A549 (cell line): Measurements from ENCODE around the gene CHAC2. TPM values are rescaled to one million over a fixed set of nuclear protein-coding genes. Genes with fewer than 3 reads are reported as not detected.
A peak's percentile ranks its signal among the peaks of the same experiment; 100 is the strongest.
"Not testable (repeated sequence)": the region's sequence is repeated elsewhere in the genome, so short reads cannot be mapped to it uniquely, and the experiment has no call there.

Source experiments
- ATAC-seq, 2 experiments: fragments of 200-7000 bp in 1 of 2; fragments of >200 bp in 1 of 2; cut with Nextera tagmentation in 1 of 2; cut with Tn5 transposase in 1 of 2; 3 replicates each; pipeline versions ENCODE4 v1.8.0 to v1.9.1; 2018 to 2020; ENCODE audit warnings: mild to moderate bottlenecking in 1 of 2, moderate library complexity in 1 of 2
- CTCF ChIA-PET: fragments of 300-600 bp; sonication (Branson Sonifier 250); formaldehyde crosslinking; extraction: SDS; loops from one replicate; lab custom pipeline; 2021; ENCODE audit warnings: antibody characterized with exemption, inconsistent platforms; lab: Yijun Ruan, JAX
- POLR2A ChIA-PET: fragments of 350-600 bp; formaldehyde crosslinking; extraction: SDS; loops from one replicate; lab custom pipeline; 2021; ENCODE audit warnings: antibody characterized with exemption, inconsistent platforms; lab: Yijun Ruan, JAX
- DNase-seq, 2 experiments: peaks; one replicate each; pipeline versions ENCODE4 v3.0.0 to v3.0.0-alpha.2; 2011 to 2016; ENCODE audit warnings: low read depth in 1 of 2, low spot score in 1 of 2
- FAIRE-seq: peaks from 2 replicates; lab custom pipeline; 2011; peaks lifted over from hg19 to GRCh38; lab: Jason Lieb, UNC
- H3K27ac ChIP-seq, 2 experiments: fragments of >200 bp; sonication (Bioruptor Twin); formaldehyde crosslinking; 3 replicates each; pipeline ENCODE4 v1.5.1; 2016 to 2017
- H3K4me1 ChIP-seq: fragments of >200 bp; sonication (Bioruptor Twin); formaldehyde crosslinking; 3 replicates; pipeline ENCODE4 v1.6.1; 2016
- H3K4me2 ChIP-seq: fragments of >200 bp; sonication (Bioruptor Twin); formaldehyde crosslinking; 3 replicates; pipeline ENCODE4 v1.6.1; 2016
- H3K4me3 ChIP-seq: fragments of >200 bp; sonication (Bioruptor Twin); formaldehyde crosslinking; 3 replicates; pipeline ENCODE4 v1.5.1; 2016
- H3K9me3 ChIP-seq: fragments of >200 bp; sonication (Bioruptor Twin); formaldehyde crosslinking; 3 replicates; pipeline ENCODE4 v1.6.1; 2016
- BCL3 ChIP-seq: fragments of >200 bp; sonication (Bioruptor Twin); formaldehyde crosslinking; IDR thresholded peaks from 3 replicates; pipeline ENCODE4 v1.6.1; 2016
- E2F6 ChIP-seq: IDR thresholded peaks from 2 replicates; pipeline ENCODE4 v1.6.1; 2012; ENCODE audit warnings: low read depth, borderline replicate concordance
- HES2 ChIP-seq: fragments of >200 bp; sonication (Bioruptor Twin); formaldehyde crosslinking; IDR thresholded peaks from 2 replicates; pipeline ENCODE4 v1.6.1; 2016
- JUN ChIP-seq, 2 experiments: fragments of >200 bp; sonication (Bioruptor Twin); formaldehyde crosslinking; IDR thresholded peaks; 2 replicates in 1 of 2; 3 replicates in 1 of 2; pipeline ENCODE4 v1.6.1; 2016 to 2017
- KDM1A ChIP-seq: fragments of 200-600 bp; sonication (generic); IDR thresholded peaks from 2 replicates; pipeline ENCODE4 v1.6.1; 2016; ENCODE audit warnings: low read depth, mild to moderate bottlenecking
- KDM5A ChIP-seq: fragments of 200-600 bp; sonication (generic); IDR thresholded peaks from 2 replicates; pipeline ENCODE4 v1.6.1; 2016; ENCODE audit warnings: antibody characterized with exemption, mild to moderate bottlenecking
- MAX ChIP-seq: IDR thresholded peaks from 2 replicates; pipeline ENCODE4 v1.6.1; 2012
- PBX3 ChIP-seq: IDR thresholded peaks from 2 replicates; pipeline ENCODE4 v1.6.1; 2012
- PHF8 ChIP-seq: fragments of 200-600 bp; sonication (generic); IDR thresholded peaks from 2 replicates; pipeline ENCODE4 v1.6.1; 2016; ENCODE audit warnings: low read depth, mild to moderate bottlenecking, antibody characterized with exemption, moderate library complexity, borderline replicate concordance
- POLR2A ChIP-seq: IDR thresholded peaks from 2 replicates; pipeline ENCODE4 v1.6.1; 2012; ENCODE audit warnings: mild to moderate bottlenecking, low read length
- RARB ChIP-seq: fragments of 250-450 bp; sonication (Bioruptor Pico); IDR thresholded peaks from 2 replicates; pipeline ENCODE4 v1.8.0; 2021; ENCODE audit warnings: mild to moderate bottlenecking, moderate library complexity
- REST ChIP-seq: fragments of 200-600 bp; sonication (generic); IDR thresholded peaks from 2 replicates; pipeline ENCODE4 v1.6.1; 2016; ENCODE audit warnings: antibody characterized with exemption, mild to moderate bottlenecking, moderate library complexity
- ZC3H11A ChIP-seq: fragments of 450-650 bp; IDR thresholded peaks from 2 replicates; pipeline ENCODE4 v1.6.1; 2014; ENCODE audit warnings: antibody characterized with exemption, mild to moderate bottlenecking
- WGBS: methylation state at CpG from one replicate; pipeline ENCODE4 v1.1.6; 2017; ENCODE audit errors: missing lambda C conversion rate; 5-methylcytosine and 5-hydroxymethylcytosine counted together
- polyA minus RNA-seq: library from RNA; depleted of rRNA, polyadenylated mRNA; stranded (reverse); fragments of >200 nt; gene quantifications from 2 replicates; pipeline ENCODE4 v1.2.3, GENCODE V29; 2011; rRNA and poly(A)+ RNA removed
- polyA plus RNA-seq, 4 experiments: library from polyadenylated mRNA; depleted of rRNA in 3 of 4; stranded (reverse); fragments of >200 nt; fragmentation: RNase III in 1 of 4; extraction: RNeasy Plus Mini Kit Qiagen cat#74134 plus additional on column Dnase treatment in 1 of 4; gene quantifications; 2 replicates in 3 of 4; 3 replicates in 1 of 4; pipeline ENCODE4 v1.2.3, GENCODE V29; 2011 to 2017

The CHAC2 gene
- polyA plus RNA-seq (2011; rRNA removed) (15.2 and 21.8 TPM in 2 replicates), polyA plus RNA-seq (2017; fragmentation: RNase III; extraction: RNeasy Plus Mini Kit Qiagen cat#74134 plus additional on column Dnase treatment) (18.4 to 21.2 TPM (median 20.1 TPM) in 3 replicates), polyA minus RNA-seq (3.6 and 5.2 TPM in 2 replicates)
- 8.9 and 9.4 TPM in 2 replicates for polyA plus RNA-seq (2012; cell fraction: cytosol; rRNA removed)
- 3.0 and 5.2 TPM in 2 replicates for polyA plus RNA-seq (2012; cell fraction: nucleus; rRNA removed)

GRCh38 chr2:53767405-53768241, at the start of gene CHAC2:
CHAC2 (plus strand) TSS chr2:53767804; CDS start chr2:53767887, 83 bp downstream.
- peak within 1 kb of the TSS; percentile 83 for H3K4me2 ChIP-seq
- no peaks in the 10 kb centered on the region for H3K9me3 ChIP-seq
- H3K4me1 ChIP-seq = peaks cover 24% of the 10 kb centered on the region
- peak; percentile 83 to 91 for DNase-seq
- H3K27ac ChIP-seq = peak within 1 kb of the TSS; percentile 85 to 91
- H3K4me3 ChIP-seq = peak within 1 kb of the TSS; percentile 76
- POLR2A ChIA-PET = interaction anchor here (0.9 to 2.3 kb wide), 5 partner anchors 9 to 1282 kb away, joined by 3 to 39 read pairs (median 4); partner anchors contain the start of genes ASB3 and ERLEC1
- peak; percentile 89 for TF ChIP-seq POLR2A
- TF ChIP-seq PHF8 = peak; percentile 72
- TF ChIP-seq KDM1A = peak; percentile 15; the same call in 1 of the 2 replicates
- 0 out of 2 replicates have a peak, but pooled peaks have one; percentile 30 for TF ChIP-seq PBX3
- 0 out of 2 replicates have a peak, but pooled peaks have one; percentile 22 for TF ChIP-seq KDM5A
- TF ChIP-seq RARB (CRISPR knock-in tag) = no peak
- peak; percentile 61 for TF ChIP-seq REST
- peak; percentile 71 for TF ChIP-seq MAX
- no peak for TF ChIP-seq HES2
- TF ChIP-seq BCL3 = 0 out of 3 replicates have a peak, but pooled peaks have one; percentile 50
- TF ChIP-seq E2F6 = no peak
- peak; percentile 64 to 73; a peak in 1 of 5 replicates for TF ChIP-seq JUN (IDR thresholded peaks at IDR 0.05)
- TF ChIP-seq, all 56 proteins: peak for 9
- FAIRE-seq (no peak), ATAC-seq (peak; percentile 96 to 98)
- CTCF ChIA-PET = interaction anchor here (0.8 to 1.1 kb wide), 2 partner anchors 11 to 680 kb away, joined by 3 read pairs; no protein-coding TSS in a partner anchor
- 2% methylated on average over 44 of the region's 46 CpGs for WGBS

GRCh38 chr2:53720944-53721343, 46.7 kb upstream of the CHAC2 start:
- DNase-seq, H3K9me3 ChIP-seq, H3K4me3 ChIP-seq, POLR2A ChIA-PET, H3K4me2 ChIP-seq, FAIRE-seq, H3K4me1 ChIP-seq, ATAC-seq, H3K27ac ChIP-seq: not testable (repeated sequence)
- TF ChIP-seq ZC3H11A = peak; percentile 90
- 96% methylated on average over 3 of the region's 3 CpGs for WGBS
- CTCF ChIA-PET = interaction anchor here (1.2 kb wide), 1 partner anchor 29 kb away, joined by 3 read pairs; no protein-coding TSS in a partner anchor
